GM18858 (cell line): ENCODE measurements around the gene DPYSL5.

ENCODE experiments used
- ATAC-seq: cut with Tn5 transposase; IDR thresholded peaks from one replicate; pipeline ENCODE4 v1.9.1; 2021; ENCODE audit not compliant: unreplicated experiment

Gene DPYSL5

GRCh38 chr2:26845021-26845420 is 2.9 kb upstream of the DPYSL5 start:
- ATAC-seq, result no peak

- no peak for ATAC-seq
Observed at GRCh38 chr2:26846334-26847306, 1.3 kb upstream of the DPYSL5 start.

GRCh38 chr2:26847307-26847654 is 651 bp upstream of the DPYSL5 start:
- ATAC-seq, result no peak

- ATAC-seq, result no peak
Observed at GRCh38 chr2:26848336-26849055, 564 bp downstream of the DPYSL5 start.

- ATAC-seq, result no peak
Observed at GRCh38 chr2:26849056-26849999, 1.4 kb downstream of the DPYSL5 start.

- ATAC-seq, result no peak
Observed at GRCh38 chr2:26850000-26850431, 2.1 kb downstream of the DPYSL5 start.

- no peak for ATAC-seq
Observed at GRCh38 chr2:26850505-26850904, 2.6 kb downstream of the DPYSL5 start.

- ATAC-seq, result no peak
Observed at GRCh38 chr2:26852405-26853306, 4.7 kb downstream of the DPYSL5 start.

GRCh38 chr2:26853751-26854150 is 5.8 kb downstream of the DPYSL5 start:
- ATAC-seq, result no peak

GRCh38 chr2:26854283-26854827 is 6.4 kb downstream of the DPYSL5 start:
- no peak for ATAC-seq

- no peak for ATAC-seq
Observed at GRCh38 chr2:26855466-26855865, 7.5 kb downstream of the DPYSL5 start.

- no peak for ATAC-seq
Observed at GRCh38 chr2:26859622-26860021, 11.7 kb downstream of the DPYSL5 start.

- ATAC-seq, result no peak
Observed at GRCh38 chr2:26860211-26860850, 12.4 kb downstream of the DPYSL5 start.

GRCh38 chr2:26861610-26862224 is 13.8 kb downstream of the DPYSL5 start:
- no peak for ATAC-seq

- no peak for ATAC-seq
Observed at GRCh38 chr2:26864226-26864625, 16.3 kb downstream of the DPYSL5 start.

- no peak for ATAC-seq
Observed at GRCh38 chr2:26864646-26865045, 16.7 kb downstream of the DPYSL5 start.

GRCh38 chr2:26870585-26871095 is 22.7 kb downstream of the DPYSL5 start:
- ATAC-seq, result no peak

GRCh38 chr2:26873286-26873983 is 25.5 kb downstream of the DPYSL5 start:
- no peak for ATAC-seq
